ENCODE measurements around the gene CLCA1.
"Not testable (repeated sequence)": the region's sequence is repeated elsewhere in the genome, so short reads cannot be mapped to it uniquely, and the experiment has no call there.

CLCA1 gene

DNA sequence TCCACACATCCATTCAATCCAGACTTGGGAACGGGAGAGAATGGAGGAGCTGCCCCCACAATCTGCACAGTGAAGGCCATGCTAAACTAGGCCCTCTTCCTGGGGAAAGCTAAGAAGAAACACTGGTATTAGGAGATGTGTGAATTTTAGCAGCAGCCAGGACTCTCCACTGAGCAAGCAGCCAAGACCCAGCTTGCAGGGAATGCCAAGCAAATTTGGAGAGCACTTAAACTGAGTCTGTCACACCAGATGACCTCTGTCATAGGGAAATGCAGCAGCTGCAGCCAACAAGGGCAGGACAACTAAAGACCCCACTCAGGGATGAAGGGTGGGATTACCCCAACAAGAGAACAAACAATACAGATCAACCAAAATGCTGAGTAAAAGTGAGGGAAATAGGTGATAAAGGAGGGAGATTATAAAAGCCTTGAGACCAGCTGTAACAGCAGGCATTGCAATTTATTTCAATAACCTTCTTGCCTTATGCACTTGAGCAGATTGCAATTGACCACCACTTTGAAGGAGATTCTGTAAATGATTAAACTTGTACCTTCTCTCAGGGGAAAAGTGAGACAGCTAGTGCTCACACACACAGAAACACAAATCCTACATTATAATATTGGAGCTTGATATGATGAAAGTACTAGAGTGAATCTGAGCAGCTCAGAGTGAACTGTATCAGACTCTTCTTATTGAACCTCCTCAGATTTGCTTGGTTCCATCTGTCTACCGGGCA is 2.5 kb upstream of the CLCA1 start:
- no peak for DNase-seq (ENCODE audit: low spot score)

DNA sequence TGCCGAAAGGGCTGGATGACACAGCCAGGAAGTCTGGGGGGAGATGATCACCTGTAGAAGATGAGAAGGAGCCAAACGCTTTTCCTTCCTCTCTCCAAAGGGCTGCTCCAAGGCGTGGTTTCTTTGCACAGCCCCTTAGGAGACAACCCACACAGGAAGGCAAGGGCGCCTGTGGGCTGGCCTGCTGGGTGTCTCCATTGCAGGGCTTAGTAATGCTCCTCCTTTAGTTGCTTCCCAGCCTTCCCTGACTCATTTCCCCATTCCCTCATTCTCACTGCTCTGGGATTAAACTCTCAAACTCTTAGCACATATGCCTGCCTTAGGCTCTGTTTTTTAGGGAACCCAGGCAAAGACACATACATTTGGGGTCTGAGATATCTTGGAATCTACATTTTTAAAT is 1.7 kb upstream of the CLCA1 start:
- DNase-seq (ENCODE audit: low spot score), result no peak

DNA sequence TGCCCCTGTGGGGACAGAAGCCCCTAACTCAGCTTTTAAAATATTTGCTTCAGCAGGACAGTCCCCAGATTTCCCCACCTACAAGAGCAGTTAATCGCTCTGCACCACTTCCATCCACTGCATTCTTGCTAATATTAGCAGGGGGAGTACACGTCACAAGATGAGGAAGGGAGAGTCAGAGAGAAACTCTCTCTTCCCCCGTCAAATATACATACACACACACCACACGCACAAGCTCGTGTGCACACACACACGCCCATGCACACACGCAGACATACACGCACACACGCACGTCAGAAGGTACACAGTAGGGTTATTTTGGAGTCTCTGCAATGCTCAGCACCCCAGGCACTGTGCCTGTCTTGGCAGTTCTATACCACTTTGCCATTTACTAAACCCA is 2.1 kb downstream of the CLCA1 start:
- no peak for DNase-seq (ENCODE audit: low spot score)

DNA sequence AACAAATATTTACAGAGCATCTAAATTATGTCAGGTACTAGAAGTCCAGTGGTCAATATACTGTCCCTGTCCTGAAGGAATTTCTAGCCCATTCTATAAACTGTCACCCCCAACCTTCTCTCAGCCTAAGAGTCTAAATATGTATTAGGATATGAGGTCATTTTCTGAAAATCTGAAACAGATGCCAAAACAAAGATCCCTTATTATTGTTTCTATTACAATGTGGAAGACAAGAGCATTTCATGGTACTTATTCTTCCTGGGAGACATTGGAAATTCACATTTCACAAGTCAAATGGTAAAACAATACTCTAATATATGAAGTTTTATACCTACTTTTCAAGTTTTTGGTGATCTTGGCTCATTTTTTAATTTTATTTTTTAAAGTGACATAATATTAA is 2.6 kb downstream of the CLCA1 start:
- DNase-seq (ENCODE audit: low spot score), result no peak

DNA sequence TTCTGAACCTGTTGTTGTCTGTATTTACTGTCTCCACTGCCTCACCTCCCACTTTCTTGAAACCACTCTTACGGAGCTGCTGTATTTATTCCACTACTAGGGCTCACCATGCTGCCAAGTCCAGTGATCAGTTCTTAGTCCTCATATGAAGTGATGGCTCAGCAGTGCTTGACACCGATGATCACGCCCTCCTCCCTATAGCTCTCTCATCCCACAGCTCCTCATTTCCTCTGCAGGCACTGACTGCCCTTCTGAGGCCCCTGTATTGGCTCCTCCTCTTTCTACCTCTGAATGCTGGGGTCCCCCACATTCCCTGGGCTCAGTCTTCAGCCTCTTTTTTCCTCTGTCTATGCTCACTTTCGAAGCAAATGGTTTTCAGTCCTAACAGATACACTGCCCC is 3.4 kb downstream of the CLCA1 start:
- DNase-seq (ENCODE audit: low spot score), result no peak

DNA sequence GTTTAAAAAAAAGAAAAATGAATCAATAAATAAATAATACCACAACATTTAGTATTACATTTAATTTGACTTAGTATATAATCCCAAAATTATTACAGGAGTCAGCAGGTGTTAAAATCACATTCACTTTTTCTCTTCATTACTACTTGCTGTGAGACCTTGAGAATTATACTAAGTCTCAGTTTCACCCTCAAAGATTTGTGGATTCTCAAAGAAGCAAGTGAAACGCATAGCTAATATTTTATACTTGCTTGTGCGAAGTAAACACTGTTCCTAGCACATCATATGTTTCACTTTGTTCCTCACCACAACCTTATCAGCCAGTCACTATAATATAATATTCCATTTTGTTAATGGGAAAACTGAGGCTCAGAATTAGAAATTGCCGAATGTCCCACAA is 4.0 kb downstream of the CLCA1 start:
- no peak for DNase-seq (ENCODE audit: low spot score)

DNA sequence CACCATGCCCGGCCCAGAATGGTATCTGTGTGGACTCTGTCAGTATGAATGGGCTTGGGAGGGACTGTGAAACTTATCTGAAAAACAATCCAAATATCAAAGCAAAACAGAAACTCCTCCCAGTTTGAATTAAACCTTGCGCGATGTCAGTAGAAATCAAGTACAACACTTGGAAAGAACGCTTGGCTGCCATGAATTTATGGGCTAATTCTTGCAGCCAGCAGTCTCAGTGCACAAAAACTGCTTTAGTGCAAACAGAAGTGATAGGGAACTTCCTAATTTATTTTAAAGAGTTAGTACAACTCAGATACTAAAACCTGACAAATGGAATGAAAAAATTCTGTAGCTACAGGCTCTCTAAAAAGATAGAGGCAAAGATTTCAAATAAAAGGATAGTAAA is 8.5 kb downstream of the CLCA1 start:
- DNase-seq (ENCODE audit: low spot score), result no peak

DNA sequence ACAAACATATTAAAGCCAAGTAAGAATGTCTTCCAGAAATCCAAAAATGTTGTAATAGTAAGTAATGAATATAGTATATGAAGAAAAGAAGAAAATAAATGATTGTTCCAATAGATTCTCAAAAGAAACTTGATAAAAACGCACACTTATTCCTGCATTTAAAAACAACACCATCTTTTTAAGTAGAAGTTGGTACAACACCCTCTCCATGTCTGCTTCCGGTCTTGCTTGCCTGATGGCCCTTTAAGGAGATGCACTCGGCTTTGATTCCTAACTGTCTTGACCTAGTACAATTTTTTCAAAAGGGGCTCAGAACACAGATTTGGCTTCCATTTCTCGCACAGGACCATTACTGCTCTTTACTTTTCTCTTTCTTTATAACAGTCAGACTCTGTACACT is 9.0 kb downstream of the CLCA1 start:
- DNase-seq (ENCODE audit: low spot score), result no peak

DNA sequence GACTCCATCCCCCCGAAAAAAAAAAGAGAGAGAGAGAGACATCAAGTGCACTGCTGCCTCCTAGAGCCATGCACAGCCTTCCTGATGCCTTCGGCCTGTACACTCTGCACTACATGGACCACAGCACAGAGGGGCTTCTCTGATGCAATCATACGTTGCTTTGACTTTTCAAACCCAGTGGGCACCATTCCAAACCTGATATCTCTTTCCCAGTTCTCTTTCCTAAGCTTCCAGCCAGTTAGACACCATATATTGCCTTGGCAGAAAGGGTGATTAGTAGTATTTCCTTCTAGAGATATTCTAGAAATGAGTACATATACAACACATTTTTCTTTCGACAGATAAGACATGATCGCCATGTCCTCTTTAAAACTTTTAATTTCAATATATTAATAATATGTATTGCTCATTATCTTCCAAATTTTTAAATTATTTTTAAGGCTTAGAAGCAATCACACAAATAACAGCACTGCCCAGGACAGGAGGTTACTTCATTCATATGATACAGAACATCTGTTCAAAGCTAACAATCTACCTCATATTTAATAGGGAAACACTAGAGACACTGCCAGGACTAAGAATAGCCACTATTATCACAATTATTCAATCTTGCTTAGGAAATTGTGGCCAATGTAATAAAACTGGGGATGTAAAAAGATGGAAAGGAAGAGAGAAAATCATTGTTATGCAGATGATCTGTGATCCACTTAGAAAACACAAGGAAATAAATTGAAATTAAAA is 9.9 kb downstream of the CLCA1 start:
- no peak for DNase-seq (ENCODE audit: low spot score)

DNA sequence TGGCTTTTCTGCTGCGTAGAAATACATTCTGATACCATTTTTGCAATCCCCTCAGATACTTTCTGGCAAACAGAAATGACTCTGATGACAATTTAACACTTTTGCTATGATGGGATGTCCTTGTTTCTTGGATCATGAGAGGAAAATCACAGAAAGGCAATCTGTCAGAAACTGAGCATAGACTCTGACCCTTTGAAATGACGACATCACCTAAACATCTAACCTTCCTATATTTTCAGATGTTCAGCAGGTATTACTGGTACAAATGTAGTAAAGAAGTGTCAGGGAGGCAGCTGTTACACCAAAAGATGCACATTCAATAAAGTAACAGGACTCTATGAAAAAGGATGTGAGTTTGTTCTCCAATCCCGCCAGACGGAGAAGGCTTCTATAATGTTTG is 13.2 kb downstream of the CLCA1 start:
- DNase-seq (ENCODE audit: low spot score), result no peak

DNA sequence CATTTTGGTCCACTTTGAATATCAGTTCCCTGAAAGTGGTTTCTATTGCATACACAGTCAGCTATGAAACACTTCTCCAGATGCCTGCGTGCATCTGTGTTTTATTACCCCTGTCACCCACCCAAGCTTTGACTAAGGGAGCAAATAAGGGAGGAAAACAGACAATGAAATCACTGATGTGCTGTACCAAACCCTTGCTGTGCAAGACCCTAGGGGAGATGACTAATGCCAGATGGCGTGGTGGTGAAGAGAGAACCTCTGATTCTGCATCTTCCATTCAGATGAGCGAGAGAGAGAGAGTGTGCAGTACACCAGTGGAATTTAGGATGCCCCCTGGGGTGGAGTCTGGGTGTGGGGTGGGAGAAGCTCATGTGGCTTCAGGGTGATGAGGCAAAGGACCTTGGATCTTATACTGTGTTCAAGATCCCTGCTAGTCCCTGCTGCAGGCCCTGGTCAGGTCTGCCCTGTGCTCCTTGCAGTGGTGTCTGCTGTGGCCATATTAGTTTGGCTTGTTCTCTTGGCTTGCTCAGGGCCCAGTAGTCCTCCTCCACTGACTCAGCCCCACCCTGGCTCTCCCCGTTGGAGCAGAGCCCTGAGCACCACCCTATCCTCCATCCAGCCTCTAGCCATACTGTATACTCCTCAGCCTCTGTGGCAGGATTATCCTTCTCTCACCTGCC is 18.5 kb downstream of the CLCA1 start:
- no peak for DNase-seq (ENCODE audit: low spot score)

DNA sequence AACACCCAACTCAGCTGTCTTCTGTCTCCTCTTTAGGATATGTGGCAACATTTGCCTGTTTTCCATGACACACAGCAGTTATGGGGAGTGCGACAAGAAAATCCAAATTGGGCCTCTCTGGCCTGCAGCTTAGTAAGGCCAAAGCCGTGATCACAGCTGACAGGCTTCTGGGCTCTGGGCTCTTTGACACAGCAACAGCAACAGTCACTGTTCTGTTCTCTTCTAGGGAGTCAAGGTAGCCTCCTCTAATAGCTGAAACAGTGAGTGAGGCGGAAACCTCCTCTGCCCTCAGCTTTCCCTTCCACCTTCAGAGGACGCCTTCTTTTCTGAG is 19.0 kb downstream of the CLCA1 start:
- DNase-seq (ENCODE audit: low spot score), result no peak

DNA sequence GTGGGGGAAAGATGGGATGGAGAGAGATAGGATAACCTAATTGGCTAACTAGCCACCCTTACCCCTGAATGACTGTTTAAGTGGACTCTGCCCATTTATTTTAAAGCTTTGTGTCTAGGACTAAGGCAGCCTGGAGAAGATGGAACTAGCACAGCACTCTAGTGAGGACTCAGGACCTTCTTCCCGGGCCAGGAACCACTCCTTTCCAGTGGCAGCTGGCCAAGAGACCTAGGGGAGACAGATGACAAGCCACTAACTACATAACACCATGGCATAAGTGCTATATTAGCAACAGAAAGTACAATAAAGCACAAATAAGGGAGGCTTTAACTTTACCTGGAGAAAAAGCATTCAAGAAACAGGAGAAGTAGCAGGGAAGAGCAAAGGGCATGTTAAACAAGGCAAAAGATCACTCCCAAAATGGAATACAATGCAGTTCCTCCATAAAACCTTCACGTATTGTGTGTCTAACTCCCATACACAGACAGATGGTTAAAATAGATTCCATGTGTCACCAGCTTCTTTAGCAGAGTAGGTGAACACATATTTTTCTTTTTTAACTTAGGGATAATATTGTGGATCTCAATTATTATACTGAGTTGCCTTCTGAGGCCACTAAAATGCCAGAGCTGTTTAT is 20.6 kb downstream of the CLCA1 start:
- no peak for DNase-seq (ENCODE audit: low spot score)

DNA sequence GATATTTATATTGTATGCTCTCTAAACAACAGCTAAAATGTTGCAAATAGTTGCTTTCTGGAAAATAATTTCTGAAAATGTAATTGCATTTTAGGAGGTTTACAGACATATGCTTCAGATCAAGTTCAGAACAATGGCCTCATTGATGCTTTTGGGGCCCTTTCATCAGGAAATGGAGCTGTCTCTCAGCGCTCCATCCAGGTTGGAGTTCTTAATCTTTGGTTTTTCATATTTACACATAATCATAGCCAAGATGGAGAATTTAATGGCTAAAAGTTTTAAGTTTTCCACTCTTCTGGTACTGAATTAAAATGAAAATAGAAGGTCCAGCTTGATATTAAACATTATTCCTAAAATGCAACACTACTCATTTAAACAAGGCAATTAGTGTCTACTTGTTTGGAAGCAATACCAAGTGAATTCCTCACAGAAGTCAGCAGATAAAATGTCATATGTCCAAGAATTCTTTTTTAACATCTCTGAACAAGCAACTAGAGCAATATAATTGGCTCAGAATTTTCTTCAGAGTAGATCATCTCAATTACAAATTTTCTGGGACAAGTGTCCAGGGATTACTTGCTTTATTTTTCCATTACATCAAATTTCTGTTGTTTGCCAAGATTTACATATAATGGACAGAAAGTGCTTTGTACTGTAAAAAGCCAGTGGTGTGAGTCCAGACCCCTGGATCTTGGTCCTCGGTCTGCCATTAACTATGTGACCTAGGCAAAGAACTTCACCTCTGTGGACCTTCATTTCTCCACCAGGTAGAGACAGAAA is 22.6 kb downstream of the CLCA1 start:
- DNase-seq (ENCODE audit: low spot score), result no peak

DNA sequence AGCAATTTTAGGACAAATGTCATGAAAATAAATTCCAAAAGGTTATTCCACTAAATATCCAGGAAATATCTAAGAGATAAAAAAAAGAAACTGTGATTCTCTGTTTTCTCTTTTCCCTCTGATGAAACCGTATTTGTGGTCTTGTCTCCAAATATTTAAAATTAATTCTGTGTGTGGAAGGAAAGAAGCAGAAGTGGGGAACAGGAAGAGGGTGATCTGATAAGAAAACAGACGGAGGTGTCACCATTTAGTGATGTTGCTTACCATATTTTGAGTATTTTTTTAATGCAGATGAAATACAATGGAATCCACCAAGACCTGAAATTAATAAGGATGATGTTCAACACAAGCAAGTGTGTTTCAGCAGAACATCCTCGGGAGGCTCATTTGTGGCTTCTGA is 29.6 kb downstream of the CLCA1 start:
- DNase-seq (ENCODE audit: low spot score), result no peak

DNA sequence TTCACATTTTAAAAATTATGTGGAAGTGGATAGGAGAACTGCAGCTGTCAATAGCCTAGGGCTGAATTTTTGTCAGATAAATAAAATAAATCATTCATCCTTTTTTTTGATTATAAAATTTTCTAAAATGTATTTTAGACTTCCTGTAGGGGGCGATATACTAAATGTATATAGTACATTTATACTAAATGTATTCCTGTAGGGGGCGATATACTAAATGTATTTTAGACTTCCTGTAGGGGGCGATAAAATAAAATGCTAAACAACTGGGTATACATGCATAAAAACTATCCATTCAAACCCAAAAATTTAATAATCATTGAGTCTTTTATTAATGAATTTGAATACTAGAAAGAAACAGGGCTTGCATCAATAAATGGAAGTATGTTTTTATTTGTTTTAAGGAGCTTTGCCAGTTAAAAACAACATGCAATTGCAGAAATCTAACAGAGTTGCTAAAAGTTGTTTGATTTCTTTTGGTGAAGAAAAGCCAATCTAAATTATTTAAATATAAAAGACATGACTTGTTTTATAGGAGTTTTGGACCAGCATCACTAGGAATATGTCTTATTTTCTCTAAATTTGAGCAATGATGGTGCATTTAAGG is 31.4 kb downstream of the CLCA1 start:
- no peak for DNase-seq (ENCODE audit: low spot score)

DNA sequence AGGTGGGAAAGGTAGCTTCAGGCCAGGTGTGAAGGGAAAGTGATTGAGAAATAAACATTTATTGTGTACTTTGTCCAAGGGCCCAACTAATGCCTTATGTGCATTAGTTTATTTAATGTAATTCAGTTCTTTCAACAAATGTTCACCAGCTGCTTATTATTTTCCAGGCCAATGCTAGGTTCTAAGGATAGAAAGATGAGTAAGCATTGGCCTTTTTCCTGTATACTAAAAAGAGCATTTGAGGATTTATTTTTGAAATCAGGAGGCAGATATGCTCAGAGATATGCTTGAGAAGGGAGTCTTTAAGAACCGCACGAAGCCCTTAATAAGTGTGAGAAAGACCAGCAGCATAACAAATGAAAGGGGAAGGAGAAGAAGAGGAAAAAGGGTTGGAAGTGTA is 32.0 kb downstream of the CLCA1 start:
- DNase-seq (ENCODE audit: low spot score), result no peak

DNA sequence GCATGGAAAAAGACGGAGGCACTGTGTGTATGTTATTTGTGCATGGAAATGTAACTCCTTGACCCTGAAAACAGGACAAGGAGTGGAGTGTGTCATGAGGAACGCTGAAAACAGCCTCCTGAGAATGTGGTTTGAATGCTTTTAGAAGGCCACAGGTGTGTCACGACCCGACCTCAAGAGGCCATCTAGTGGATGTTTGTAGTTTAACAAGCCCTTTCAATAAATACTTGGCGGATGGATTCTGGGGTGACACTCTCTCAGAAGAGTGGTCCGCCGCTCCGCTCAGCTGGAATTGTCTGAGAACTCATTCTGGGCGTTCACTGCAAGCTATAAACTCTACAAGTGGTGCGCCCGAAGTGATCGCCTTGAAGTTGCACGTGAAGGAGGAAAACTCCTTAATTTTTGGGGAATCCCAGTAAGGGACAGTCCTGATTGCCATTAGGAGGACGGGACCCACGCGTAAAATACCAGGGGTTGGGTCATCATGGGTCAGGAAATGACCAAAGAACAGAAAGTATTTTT is 33.5 kb downstream of the CLCA1 start:
- not testable (repeated sequence) for DNase-seq (ENCODE audit: low spot score)

DNA sequence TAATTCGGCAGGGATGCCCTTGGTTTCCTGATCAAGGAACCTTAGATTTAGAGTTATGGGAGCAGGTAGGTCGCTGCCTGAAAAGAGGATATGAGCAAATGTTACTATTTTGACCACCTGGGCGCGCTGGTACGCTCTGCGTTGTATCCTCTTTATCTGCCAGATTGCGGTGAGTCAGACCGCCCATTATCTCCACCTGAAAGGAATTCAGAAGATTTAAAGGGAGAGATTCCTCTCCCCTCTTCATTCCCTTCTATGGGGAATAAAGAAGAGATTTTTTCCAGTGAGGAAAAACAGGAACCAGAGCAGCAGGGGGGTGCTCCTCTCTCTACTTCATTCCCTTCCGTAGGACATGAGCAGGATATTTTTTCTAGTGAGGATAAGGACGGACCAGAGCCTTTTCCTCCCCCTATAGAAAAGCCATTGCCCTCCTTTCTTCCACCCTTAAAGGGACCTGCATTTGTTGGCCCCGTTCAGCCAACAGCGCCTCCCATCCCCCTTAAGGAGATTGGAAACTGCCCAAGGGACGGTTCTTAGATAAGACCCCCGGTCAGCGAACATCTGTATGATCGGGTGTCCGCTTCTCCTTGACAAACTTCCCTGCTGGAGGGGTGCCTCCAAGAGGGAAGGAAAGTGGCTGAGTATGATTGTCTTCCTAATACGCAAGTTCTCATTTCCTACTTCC is 34.1 kb downstream of the CLCA1 start:
- no peak for DNase-seq (ENCODE audit: low spot score)

DNA sequence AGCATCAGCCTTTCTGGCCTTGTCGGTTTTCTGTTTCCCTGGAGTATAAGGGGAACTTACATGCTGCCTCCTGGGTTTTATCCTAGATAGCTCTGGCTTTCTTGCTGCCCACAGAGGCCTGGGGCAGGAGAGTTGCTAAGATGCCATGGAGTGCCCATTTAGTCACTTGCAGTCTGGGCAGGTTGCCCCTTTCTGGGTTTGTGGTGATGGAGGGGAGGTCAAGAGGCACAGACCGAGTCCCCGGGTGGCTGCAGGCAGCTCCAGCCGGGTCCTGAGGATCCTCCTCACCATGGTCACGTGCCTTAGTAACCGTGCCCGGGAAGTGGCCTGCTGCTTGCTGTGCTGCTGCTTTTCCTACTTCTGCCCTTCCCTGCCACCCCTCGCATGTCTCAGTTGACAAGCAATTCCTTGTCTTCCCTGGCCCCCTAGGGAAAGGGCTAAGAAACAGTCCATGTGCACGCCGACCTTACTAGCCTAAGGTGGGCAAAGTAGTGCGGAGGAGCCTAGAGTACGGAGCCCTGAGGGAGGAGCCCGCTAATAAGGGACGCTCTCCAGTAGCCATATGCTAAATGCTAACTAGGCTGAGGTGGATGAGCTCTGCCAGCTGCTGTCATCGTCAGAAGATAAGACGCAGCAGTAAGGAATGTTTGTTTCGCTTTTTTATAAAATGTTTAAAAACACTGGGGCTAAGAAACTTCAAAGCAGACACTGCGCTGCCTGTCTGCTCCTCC is 34.8 kb downstream of the CLCA1 start:
- DNase-seq (ENCODE audit: low spot score), result no peak
